Activated CD8-positive, alpha-beta memory T cell treated with anti-CD3 and anti-CD28 coated beads, Interleukin-2, amount 50 U/mL, for 48 hours (primary cell): ENCODE results near the gene GRK5.
A peak's percentile ranks its signal among the peaks of the same experiment; 100 is the strongest.
"Not testable (repeated sequence)": the region's sequence is repeated elsewhere in the genome, so short reads cannot be mapped to it uniquely, and the experiment has no call there.

Experiments
- DNase-seq: peaks from one replicate; pipeline ENCODE4 v3.0.0-alpha.2; 2020

The GRK5 gene

GRCh38 chr10:119207366-119207666 lies at the start of gene GRK5:
TSS of gene GRK5 (plus strand) at chr10:119207571. CDS start at chr10:119207918, 347 bp downstream.
- DNase-seq, result peak; percentile 96

DNA sequence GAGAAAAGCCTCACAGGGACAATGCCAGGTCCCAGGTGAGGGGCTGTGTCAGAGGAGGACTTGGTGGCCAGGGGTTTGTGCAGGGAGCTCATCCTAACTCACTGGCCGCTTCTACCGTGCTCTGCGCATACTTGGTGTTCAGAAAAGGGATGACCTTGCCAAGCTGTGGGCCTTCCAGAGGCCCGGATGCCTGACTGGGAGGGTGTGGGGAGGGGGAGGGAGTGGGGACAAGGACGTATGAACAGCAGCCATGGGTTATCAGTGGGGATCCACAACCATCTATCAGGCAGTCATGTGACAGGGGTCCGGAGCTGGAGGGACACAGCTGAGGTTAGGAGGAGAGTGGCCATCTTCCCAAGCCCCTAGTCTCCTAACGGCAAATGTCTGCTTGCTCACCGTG lies 48.0 kb upstream of the GRK5 start:
- no peak for DNase-seq

GRCh38 chr10:119161680-119162451 lies 45.5 kb upstream of the GRK5 start:
- DNase-seq, result no peak

GRCh38 chr10:119162452-119163092 lies 44.8 kb upstream of the GRK5 start:
- DNase-seq, result no peak

DNA sequence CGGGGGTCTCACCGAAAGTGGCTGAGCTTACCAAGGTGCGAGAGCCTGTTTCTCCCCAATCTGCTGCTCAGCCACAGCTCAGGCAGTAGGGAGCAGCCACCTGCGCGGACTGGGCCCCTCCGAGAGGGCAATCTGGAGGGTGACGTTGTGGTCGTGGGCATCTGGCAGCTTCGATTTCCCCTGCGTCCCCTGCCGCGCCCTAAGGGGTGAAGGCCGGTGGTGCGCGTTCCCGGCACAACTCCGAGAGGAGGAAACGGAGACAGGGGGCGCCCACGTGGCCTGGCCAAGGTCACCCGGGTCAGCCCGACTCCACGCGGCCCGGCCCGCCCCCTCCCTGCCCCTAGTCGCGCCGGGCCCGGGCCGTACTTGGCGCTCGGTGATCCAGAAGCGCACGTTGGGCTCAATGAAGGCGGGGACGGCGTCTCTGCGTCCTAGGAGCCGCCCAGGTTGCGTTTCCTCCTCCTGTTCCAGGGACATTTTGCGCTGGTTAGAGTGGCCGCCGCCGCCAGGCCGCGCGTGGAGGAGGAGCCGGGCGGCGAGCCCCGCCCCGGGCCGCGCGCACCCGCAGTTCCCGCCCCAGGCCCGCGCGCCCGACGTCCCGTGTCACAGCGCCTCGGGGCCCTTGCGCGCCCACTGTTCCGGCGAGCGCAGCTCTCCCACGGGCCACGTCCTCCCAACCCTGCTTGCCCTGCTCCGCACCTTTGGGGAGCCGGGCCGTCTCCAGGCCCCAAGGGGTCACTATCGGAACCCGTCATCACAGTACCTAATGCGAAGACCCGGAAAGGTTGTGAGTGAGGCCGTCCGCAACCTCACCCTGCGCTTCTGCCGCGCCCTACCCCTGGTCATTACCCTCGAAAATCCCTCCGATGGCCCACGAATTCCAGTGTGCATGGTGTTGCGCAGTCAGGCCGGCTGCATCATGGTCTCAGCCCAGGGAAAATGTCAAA lies 41.9 kb upstream of the GRK5 start, which contains the start of gene SFXN4:
TSS of gene SFXN4 (minus strand) at position 544 of the 947 bp plus-strand sequence. CDS start at position 477, 67 bp downstream.
- peak; percentile 89 for DNase-seq

GRCh38 chr10:119166118-119166500 lies 41.3 kb upstream of the GRK5 start:
- no peak for DNase-seq

DNA sequence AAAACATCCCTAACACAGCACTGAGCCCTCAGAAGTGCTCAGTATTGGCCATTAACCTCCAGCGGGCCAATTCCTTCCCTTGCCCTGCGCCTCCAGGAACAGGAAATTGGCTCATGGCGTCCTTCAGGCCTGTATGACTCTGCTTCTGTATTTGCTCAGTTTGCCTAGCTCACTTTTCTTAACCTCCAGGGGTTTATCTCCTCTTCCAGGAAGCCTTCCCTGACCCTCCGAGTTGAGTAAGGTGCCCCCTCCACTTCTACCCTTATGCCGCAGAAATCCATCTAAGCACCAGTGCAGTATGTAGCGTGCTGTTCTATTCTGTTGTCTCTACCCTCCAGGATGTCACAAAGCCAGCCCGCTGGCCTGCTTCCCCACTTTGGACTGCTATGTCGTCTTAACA lies 40.8 kb upstream of the GRK5 start:
- DNase-seq, result no peak

- no peak for DNase-seq
Observed at GRCh38 chr10:119167041-119167440, 40.3 kb upstream of the GRK5 start.

DNA sequence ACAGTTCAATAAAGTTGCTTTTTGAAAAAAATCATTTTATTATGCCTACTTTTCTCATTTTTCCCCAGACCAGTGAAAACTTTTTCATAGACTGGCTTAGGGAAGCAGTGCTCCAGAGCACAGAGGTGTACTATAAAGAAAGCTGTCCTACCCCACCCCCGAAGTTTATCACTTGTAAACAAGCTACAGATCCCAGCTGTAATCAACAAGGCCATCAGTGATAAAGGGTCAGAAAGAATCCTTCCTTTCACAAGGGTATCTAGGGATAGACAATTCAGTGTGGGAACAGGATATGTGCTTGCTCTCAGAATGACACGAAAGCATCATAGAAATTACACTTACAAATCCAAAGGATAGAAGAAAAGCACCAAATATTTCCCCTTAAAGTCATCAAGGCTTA lies 33.3 kb upstream of the GRK5 start:
- no peak for DNase-seq

GRCh38 chr10:119176166-119176565 lies 31.2 kb upstream of the GRK5 start:
- no peak for DNase-seq

DNA sequence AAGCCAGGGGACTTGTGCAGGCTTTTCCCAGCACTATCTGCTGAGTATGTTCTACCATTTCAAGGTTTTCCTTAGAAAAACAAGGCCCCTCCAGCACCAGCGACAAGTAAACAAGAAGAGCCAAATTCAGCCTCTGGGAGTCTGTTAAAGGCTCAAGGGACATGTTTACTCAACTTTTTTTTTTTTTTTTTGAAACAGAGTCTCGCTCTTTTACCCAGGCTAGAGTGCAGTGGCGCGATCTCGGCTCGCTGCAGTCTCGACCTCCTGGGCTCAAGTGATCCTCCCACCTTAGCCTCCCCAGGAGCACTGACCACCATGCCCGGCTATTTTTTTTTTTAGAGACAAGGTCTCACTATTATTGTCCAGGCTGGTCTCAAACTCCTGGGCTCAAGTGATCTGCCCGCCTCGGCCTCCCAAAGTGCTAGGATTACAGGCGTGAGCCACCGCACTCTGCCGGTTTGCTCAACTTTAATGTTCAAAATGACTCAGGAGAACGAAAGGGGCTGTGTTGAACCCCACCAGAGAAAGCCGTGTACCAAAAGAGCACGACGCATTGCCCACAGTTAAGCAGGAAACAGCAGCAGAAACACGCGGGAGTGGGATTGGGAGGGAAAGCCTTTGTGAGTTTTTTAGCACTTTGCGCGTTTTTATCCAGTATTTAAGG lies 29.5 kb upstream of the GRK5 start:
- DNase-seq, result peak; percentile 76

GRCh38 chr10:119178372-119179119 lies 28.8 kb upstream of the GRK5 start, which contains the start of gene PRDX3:
TSS of gene PRDX3 (minus strand) at chr10:119178812. CDS start at chr10:119178790, 22 bp downstream.
- peak; percentile 96 for DNase-seq

GRCh38 chr10:119180850-119181400 lies 26.4 kb upstream of the GRK5 start:
- not testable (repeated sequence) for DNase-seq

DNA sequence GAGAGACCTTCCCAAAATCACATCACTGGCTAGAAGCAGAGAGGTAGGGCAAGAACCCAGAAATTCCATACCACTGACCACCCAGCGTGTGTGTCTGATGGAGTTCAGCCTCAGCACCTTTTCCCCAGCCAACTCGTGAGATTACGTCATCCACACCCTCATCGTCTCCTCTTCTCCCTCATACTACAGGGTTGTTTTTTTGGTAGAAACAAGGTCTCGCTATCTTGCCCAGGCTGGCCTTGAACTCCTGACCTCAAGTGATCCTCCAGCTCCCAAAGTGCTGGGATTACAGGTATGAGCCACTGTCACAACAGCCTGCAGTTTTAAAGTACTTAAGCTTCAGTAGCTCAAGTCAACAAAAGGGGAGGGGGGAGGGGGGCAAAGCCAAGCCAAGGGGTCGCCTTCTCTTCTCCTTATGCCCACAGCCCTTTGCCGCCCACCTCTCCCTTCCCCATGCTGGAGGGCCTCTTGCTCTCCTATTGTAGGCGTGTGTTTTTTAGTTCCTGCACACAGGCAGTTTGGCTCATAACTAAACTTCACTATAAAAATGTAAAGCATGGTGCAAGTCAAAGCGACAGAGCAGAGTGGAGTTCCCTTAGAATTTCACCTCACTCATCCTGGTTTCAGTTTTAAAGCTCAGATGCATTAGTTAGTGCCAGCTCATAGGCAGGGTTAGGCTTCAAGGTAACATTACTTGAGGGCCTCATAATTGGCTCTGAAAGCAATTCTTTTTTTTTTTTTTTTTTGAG lies 23.5 kb upstream of the GRK5 start:
- DNase-seq, result no peak

DNA sequence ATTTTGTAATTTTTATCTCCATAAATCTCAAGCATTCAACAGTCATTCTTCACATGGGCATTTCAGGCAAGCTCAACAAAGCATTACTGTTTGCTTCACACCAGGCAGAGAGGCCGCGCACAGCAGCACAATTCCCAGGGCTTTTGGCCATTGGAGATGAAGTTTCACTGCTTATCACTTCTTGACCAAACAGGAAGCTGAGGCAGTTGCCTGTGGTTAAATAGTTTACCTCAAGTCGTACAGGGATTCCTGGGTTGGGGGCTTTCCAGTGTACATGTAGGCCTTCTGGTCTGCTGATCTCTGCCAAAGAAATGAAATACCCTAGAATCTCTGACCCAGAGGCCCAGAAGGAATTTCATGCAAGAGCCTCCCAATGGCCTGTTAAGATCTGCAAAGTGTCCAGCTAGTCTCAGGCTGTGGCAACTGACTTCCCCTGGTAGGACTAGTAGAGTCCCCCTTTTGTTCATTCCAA lies 17.5 kb upstream of the GRK5 start:
- no peak for DNase-seq

GRCh38 chr10:119190353-119190752 lies 17.0 kb upstream of the GRK5 start:
- DNase-seq, result no peak

DNA sequence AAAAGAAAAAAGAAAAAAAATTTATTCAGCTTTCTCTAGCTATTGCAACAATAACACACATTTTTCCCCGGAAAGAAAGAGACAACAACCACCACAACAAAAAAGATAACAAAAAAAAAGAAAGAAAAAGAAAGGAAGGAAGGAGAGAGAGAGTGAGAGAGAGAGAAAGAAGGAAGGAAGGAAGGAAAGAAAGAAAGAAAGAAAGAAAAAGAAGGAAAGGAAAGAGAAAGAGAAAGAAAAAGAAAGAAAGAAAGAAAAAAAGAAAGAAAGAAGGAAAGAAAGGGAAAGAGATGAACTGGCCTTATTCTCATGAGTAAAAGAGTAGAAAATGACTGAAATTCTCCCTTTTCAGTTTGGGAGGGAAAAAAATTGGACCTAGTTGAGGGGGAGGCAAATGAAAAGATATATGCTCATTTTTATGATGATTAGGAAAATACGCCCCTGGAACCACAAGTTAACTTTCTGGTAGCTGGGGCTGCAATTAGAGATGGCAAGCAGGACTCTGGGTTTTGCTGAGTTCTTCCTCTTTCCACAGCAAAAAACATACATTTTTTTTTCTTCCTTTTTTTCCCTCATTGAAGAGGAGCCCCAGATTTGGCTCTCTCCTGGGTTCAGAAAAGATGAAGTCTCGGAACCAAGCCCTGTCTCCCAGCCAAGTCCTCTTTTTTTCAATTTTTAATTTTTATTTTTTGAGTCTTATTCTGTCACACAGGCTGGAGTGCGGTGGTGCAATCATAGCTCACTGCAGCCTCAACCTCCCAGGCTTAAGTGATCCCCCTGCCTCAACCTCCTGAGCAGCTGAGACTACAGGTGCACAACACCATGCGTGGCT lies 16.2 kb upstream of the GRK5 start:
- DNase-seq, result no peak

GRCh38 chr10:119191881-119192280 lies 15.5 kb upstream of the GRK5 start:
- DNase-seq, result no peak

DNA sequence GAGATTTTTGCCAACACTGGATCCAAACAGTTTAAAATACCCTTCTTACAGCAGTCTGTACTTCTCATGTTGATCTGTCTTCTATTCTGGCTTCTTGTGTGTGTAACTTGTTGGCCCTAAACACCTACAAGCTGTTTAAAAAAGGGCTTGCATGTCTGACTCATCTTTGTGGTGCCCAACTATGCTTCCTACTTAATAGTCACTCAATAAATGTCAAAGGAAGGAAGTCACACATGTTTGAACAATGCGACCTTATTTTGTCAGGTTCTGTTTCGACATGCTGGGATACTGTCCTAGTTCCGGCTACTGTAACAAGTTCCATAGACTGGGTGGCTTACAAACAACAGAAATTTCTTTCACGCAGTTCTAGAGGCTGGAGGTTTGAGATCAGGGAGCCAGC lies 9.4 kb upstream of the GRK5 start:
- no peak for DNase-seq

DNA sequence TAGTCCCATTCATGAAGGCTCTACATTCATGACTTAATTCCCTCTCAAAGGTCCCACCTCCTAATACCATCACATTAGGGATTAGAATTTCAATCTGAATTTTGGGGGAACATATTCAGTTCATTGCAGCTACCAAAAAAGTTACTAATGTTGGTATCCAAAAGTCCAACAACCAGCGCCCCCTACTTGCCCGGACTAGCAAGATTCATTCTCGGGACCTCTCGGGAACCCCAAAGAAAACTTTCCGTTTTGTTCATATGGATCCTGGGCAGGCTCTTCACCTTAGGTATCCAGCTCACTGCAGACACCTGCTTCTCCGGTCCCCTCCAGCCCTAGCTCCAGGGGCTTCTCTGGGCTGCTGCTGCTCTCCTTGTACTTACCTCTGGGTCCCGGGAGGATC lies 8.9 kb upstream of the GRK5 start:
- DNase-seq, result no peak
